Measurements from ENCODE around the gene TAAR8. TPM values are rescaled to one million over a fixed set of nuclear protein-coding genes. Genes with fewer than 3 reads are reported as not detected.
A peak's percentile ranks its signal among the peaks of the same experiment; 100 is the strongest.
"Not testable (repeated sequence)": the region's sequence is repeated elsewhere in the genome, so short reads cannot be mapped to it uniquely, and the experiment has no call there.

TAAR8 gene
- total RNA-seq, 8 experiments from 2014 or later: 0.17 TPM; not detected in 7

GRCh38 chr6:132560087-132560486 lies 7.6 kb downstream of the TAAR8 start:
- ATAC-seq (replicated peaks in 6 of 8); H3K4me1 ChIP-seq (replicated peaks in 1 of 2); H3K4me3 ChIP-seq; in situ Hi-C loops (cut with MboI; ENCODE audit: low pct_unique_long_range_greater_than_20kb in 2 of 9, low sequenced_read_pairs in 9 of 9, unreplicated experiment in 9 of 9); H3K27ac ChIP-seq: not testable (repeated sequence)
- 0 to 90% (median 66%) methylated on average over 1 to 3 of the region's 3 CpGs; no CpG with 5 or more reads in 1 of the 10 experiments for WGBS, 10 experiments

- Histone ChIP-seq H3K4me1 (replicated peaks in 1 of 2) (peaks cover 12 to 22% of the 10 kb centered on the region in 2 donors), H3K27ac (no peak overlapping the region), H3K4me3 (no peak overlapping the region)
- no peak for ATAC-seq (replicated peaks in 6 of 8)
- 27 to 100% (median 92%) methylated on average over 2 to 6 of the region's 6 CpGs for WGBS, 10 experiments
- in situ Hi-C loops (cut with MboI; ENCODE audit: low pct_unique_long_range_greater_than_20kb in 2 of 9, low sequenced_read_pairs in 9 of 9, unreplicated experiment in 9 of 9): no loop called here
Observed at GRCh38 chr6:132566404-132566803, 13.9 kb downstream of the TAAR8 start.

- 14 to 85% (median 60%) methylated on average over 1 of the region's 1 CpG; no CpG with 5 or more reads in 4 of the 10 experiments for WGBS, 10 experiments
- in situ Hi-C loops (cut with MboI; ENCODE audit: low pct_unique_long_range_greater_than_20kb in 2 of 9, low sequenced_read_pairs in 9 of 9, unreplicated experiment in 9 of 9): no loop called here
- no peak for ATAC-seq (replicated peaks in 6 of 8)
- Histone ChIP-seq H3K4me3 (no peak overlapping the region), H3K4me1 (replicated peaks in 1 of 2) (peaks cover 12 to 22% of the 10 kb centered on the region in 2 donors), H3K27ac (no peak overlapping the region)
Observed at GRCh38 chr6:132567566-132567965, 15.1 kb downstream of the TAAR8 start.

- 29 to 76% (median 58%) methylated on average over 1 to 6 of the region's 6 CpGs; no CpG with 5 or more reads in 1 of the 10 experiments for WGBS, 10 experiments
- no peak for ATAC-seq (replicated peaks in 6 of 8)
- in situ Hi-C loops (cut with MboI; ENCODE audit: low pct_unique_long_range_greater_than_20kb in 2 of 9, low sequenced_read_pairs in 9 of 9, unreplicated experiment in 9 of 9): no loop called here
- H3K27ac ChIP-seq: no peak overlapping the region
- no peak overlapping the region for H3K4me3 ChIP-seq
- H3K4me1 ChIP-seq (replicated peaks in 1 of 2): peaks cover 12 to 22% of the 10 kb centered on the region in 2 donors
Observed at GRCh38 chr6:132568611-132569010, 16.1 kb downstream of the TAAR8 start.

GRCh38 chr6:132569170-132569569 lies 16.7 kb downstream of the TAAR8 start:
- in situ Hi-C loops (cut with MboI; ENCODE audit: low pct_unique_long_range_greater_than_20kb in 2 of 9, low sequenced_read_pairs in 9 of 9, unreplicated experiment in 9 of 9): no loop called here
- WGBS, 10 experiments: 0 to 55% (median 23%) methylated on average over 1 to 4 of the region's 4 CpGs
- Histone ChIP-seq H3K4me3 (no peak overlapping the region), H3K4me1 (replicated peaks in 1 of 2) (peaks cover 12 to 22% of the 10 kb centered on the region in 2 donors), H3K27ac (no peak overlapping the region)
- peak in 4 of 8 experiments; percentile 41 to 81 (median 56) for ATAC-seq (replicated peaks in 6 of 8)

GRCh38 chr6:132570221-132570777 lies 17.8 kb downstream of the TAAR8 start, which contains the start of gene TAAR6:
Gene TAAR6 (plus strand): TSS chr6:132570322. CDS start chr6:132570322, 0 bp downstream.
- in situ Hi-C loops (cut with MboI; ENCODE audit: low pct_unique_long_range_greater_than_20kb in 2 of 9, low sequenced_read_pairs in 9 of 9, unreplicated experiment in 9 of 9): no loop called here
- no peak within 1 kb of the TSS for H3K4me3 ChIP-seq
- peak in 1 of 8 experiments; percentile 42 for ATAC-seq (replicated peaks in 6 of 8)
- peaks cover 12 to 22% of the 10 kb centered on the region in 2 donors for H3K4me1 ChIP-seq (replicated peaks in 1 of 2)
- H3K27ac ChIP-seq: no peak within 1 kb of the TSS
- WGBS, 10 experiments: 20 to 100% (median 84%) methylated on average over 2 to 12 of the region's 15 CpGs

GRCh38 chr6:132571774-132572173 lies 19.3 kb downstream of the TAAR8 start:
- no peak overlapping the region for H3K4me3 ChIP-seq
- ATAC-seq (replicated peaks in 6 of 8): peak in 2 of 8 experiments; percentile 21 to 66
- in situ Hi-C loops (cut with MboI; ENCODE audit: low pct_unique_long_range_greater_than_20kb in 2 of 9, low sequenced_read_pairs in 9 of 9, unreplicated experiment in 9 of 9): no loop called here
- H3K4me1 ChIP-seq (replicated peaks in 1 of 2): peaks cover 12 to 22% of the 10 kb centered on the region in 2 donors
- no peak overlapping the region for H3K27ac ChIP-seq

- in situ Hi-C loops (cut with MboI; ENCODE audit: low pct_unique_long_range_greater_than_20kb in 2 of 9, low sequenced_read_pairs in 9 of 9, unreplicated experiment in 9 of 9): no loop called here
- no peak for ATAC-seq (replicated peaks in 6 of 8)
- 0 to 88% (median 67%) methylated on average over 1 of the region's 1 CpG; no CpG with 5 or more reads in 1 of the 10 experiments for WGBS, 10 experiments
Observed at GRCh38 chr6:132584698-132585097, 32.2 kb downstream of the TAAR8 start.

GRCh38 chr6:132587424-132587823 lies 35.0 kb downstream of the TAAR8 start:
- ATAC-seq (replicated peaks in 6 of 8): no peak
- H3K4me3 ChIP-seq: no peak overlapping the region
- H3K4me1 ChIP-seq (replicated peaks in 1 of 2): no peaks in the 10 kb centered on the region
- H3K27ac ChIP-seq: no peak overlapping the region
- in situ Hi-C loops (cut with MboI; ENCODE audit: low pct_unique_long_range_greater_than_20kb in 2 of 9, low sequenced_read_pairs in 9 of 9, unreplicated experiment in 9 of 9): no loop called here
- WGBS, 10 experiments: 0 to 80% (median 68%) methylated on average over 1 to 2 of the region's 2 CpGs; no CpG with 5 or more reads in 2 of the 10 experiments

More at GRCh38 chr6:132584698-132585097, 32.2 kb downstream of the TAAR8 start:
- no peak overlapping the region for H3K4me3 ChIP-seq
- H3K4me1 ChIP-seq (replicated peaks in 1 of 2): no peaks in the 10 kb centered on the region
- H3K27ac ChIP-seq: no peak overlapping the region

GRCh38 chr6:132589454-132589853 lies 37.0 kb downstream of the TAAR8 start, which contains the start of gene TAAR5:
Gene TAAR5 (minus strand): TSS chr6:132589741. CDS start chr6:132589686, 55 bp downstream.
- in situ Hi-C loops (cut with MboI; ENCODE audit: low pct_unique_long_range_greater_than_20kb in 2 of 9, low sequenced_read_pairs in 9 of 9, unreplicated experiment in 9 of 9): no loop called here
- H3K27ac ChIP-seq: no peak within 1 kb of the TSS
- no peak for ATAC-seq (replicated peaks in 6 of 8)
- WGBS, 10 experiments: 13 to 100% (median 77%) methylated on average over 1 to 5 of the region's 5 CpGs; no CpG with 5 or more reads in 1 of the 10 experiments
- no peaks in the 10 kb centered on the region for H3K4me1 ChIP-seq (replicated peaks in 1 of 2)
- no peak within 1 kb of the TSS for H3K4me3 ChIP-seq

GRCh38 chr6:132590362-132590761 lies 37.9 kb downstream of the TAAR8 start:
- Histone ChIP-seq H3K27ac (no peak overlapping the region), H3K4me3 (no peak overlapping the region), H3K4me1 (replicated peaks in 1 of 2) (peaks cover 0 to 5% of the 10 kb centered on the region in 2 donors)
- in situ Hi-C loops (cut with MboI; ENCODE audit: low pct_unique_long_range_greater_than_20kb in 2 of 9, low sequenced_read_pairs in 9 of 9, unreplicated experiment in 9 of 9): no loop called here
- 14 to 100% (median 71%) methylated on average over 1 of the region's 1 CpG; no CpG with 5 or more reads in 5 of the 10 experiments for WGBS, 10 experiments
- no peak for ATAC-seq (replicated peaks in 6 of 8)

- Histone ChIP-seq H3K4me1 (replicated peaks in 1 of 2) (peaks cover 0 to 17% of the 10 kb centered on the region in 2 donors), H3K27ac (no peak overlapping the region), H3K4me3 (no peak overlapping the region)
- WGBS, 10 experiments: 35 to 100% (median 85%) methylated on average over 1 to 2 of the region's 2 CpGs; no CpG with 5 or more reads in 2 of the 10 experiments
- in situ Hi-C loops (cut with MboI; ENCODE audit: low pct_unique_long_range_greater_than_20kb in 2 of 9, low sequenced_read_pairs in 9 of 9, unreplicated experiment in 9 of 9): no loop called here
- no peak for ATAC-seq (replicated peaks in 6 of 8)
Observed at GRCh38 chr6:132592855-132593254, 40.4 kb downstream of the TAAR8 start.

GRCh38 chr6:132596201-132596600 lies 43.7 kb downstream of the TAAR8 start:
- Histone ChIP-seq H3K4me3 (no peak overlapping the region), H3K4me1 (replicated peaks in 1 of 2) (peaks cover 0 to 17% of the 10 kb centered on the region in 2 donors), H3K27ac (no peak overlapping the region)
- in situ Hi-C loops (cut with MboI; ENCODE audit: low pct_unique_long_range_greater_than_20kb in 2 of 9, low sequenced_read_pairs in 9 of 9, unreplicated experiment in 9 of 9): no loop called here
- WGBS, 10 experiments: 40 to 80% (median 71%) methylated on average over 1 to 6 of the region's 6 CpGs
- peak in 3 of 8 experiments; percentile 33 to 41 (median 34) for ATAC-seq (replicated peaks in 6 of 8)

- H3K4me3 ChIP-seq: no peak overlapping the region
Observed at GRCh38 chr6:132598473-132598872, 46.0 kb downstream of the TAAR8 start.

More at GRCh38 chr6:132598473-132598872, 46.0 kb downstream of the TAAR8 start:
- 10 to 83% (median 50%) methylated on average over 1 to 3 of the region's 3 CpGs; no CpG with 5 or more reads in 1 of the 10 experiments for WGBS, 10 experiments
- ATAC-seq (replicated peaks in 6 of 8): peak in 3 of 8 experiments; percentile 58 to 82 (median 67)
- Histone ChIP-seq H3K4me1 (replicated peaks in 1 of 2) (peaks cover 0 to 17% of the 10 kb centered on the region in 2 donors), H3K27ac (no peak overlapping the region)
- in situ Hi-C loops (cut with MboI; ENCODE audit: low pct_unique_long_range_greater_than_20kb in 2 of 9, low sequenced_read_pairs in 9 of 9, unreplicated experiment in 9 of 9): no loop called here

Measured in motor neuron (in vitro differentiated cells).